Activated CD8-positive, alpha-beta T cell treated with anti-CD3 and anti-CD28 coated beads for 36 hours (primary cell): ENCODE measurements around the gene PRM2. TPM values are rescaled to one million over a fixed set of nuclear protein-coding genes. Genes with fewer than 3 reads are reported as not detected.

Experiments used
- ATAC-seq: fragments of 200-7000 bp; cut with Tn5 transposase; one replicate; pipeline ENCODE4 v1.10.0; 2021; ENCODE audit warnings: mild to moderate bottlenecking, moderate library complexity
- CTCF ChIA-PET: fragments of 350-600 bp; sonication (Branson Sonifier 250); formaldehyde crosslinking; loops from one replicate; lab custom pipeline; 2021; ENCODE audit warnings: antibody characterized with exemption; lab: Charles Lee
- POLR2A ChIA-PET: fragments of 350-600 bp; sonication (Branson Sonifier 250); formaldehyde crosslinking; loops from one replicate; lab custom pipeline; 2021; ENCODE audit warnings: antibody characterized with exemption; lab: Charles Lee
- DNase-seq: peaks from one replicate; pipeline ENCODE4 v3.0.0-alpha.2; 2020
- H3K27ac Mint-ChIP-seq: one replicate; pipeline ENCODE4 v1.8.0; 2021; ENCODE audit warnings: mild to moderate bottlenecking, mixed read lengths
- H3K27me3 Mint-ChIP-seq: one replicate; pipeline ENCODE4 v1.8.0; 2021; ENCODE audit warnings: mixed read lengths
- H3K36me3 Mint-ChIP-seq: one replicate; pipeline ENCODE4 v1.8.0; 2021; ENCODE audit warnings: low read depth, mixed read lengths
- H3K4me1 Mint-ChIP-seq: one replicate; pipeline ENCODE4 v1.8.0; 2021; ENCODE audit warnings: low read depth, mixed read lengths
- H3K4me3 Mint-ChIP-seq: one replicate; pipeline ENCODE4 v1.8.0; 2021; ENCODE audit warnings: mild to moderate bottlenecking, moderate library complexity, mixed read lengths
- H3K9me3 Mint-ChIP-seq: one replicate; pipeline ENCODE4 v1.8.0; 2021; ENCODE audit warnings: mixed read lengths
- intact Hi-C: fragments of 100-400 bp; cut with micrococcal nuclease; formaldehyde crosslinking; loops from one replicate; pipeline ENCODE4 v1.10.0; 2022
- total RNA-seq, 2 experiments: library from RNA; stranded (reverse); gene quantifications; one replicate each; pipeline ENCODE4 v1.2.3, GENCODE V29; 2021
- TF ChIP-seq, protein P1 (sequence below): fragments of 200-600 bp; IDR thresholded peaks from one replicate; pipeline ENCODE4 v1.8.0; 2022; ENCODE audit warnings: antibody characterized with exemption, mild to moderate bottlenecking

The PRM2 gene
- total RNA-seq, 2 experiments from 2014 or later, result not detected

GRCh38 chr16:11245222-11245737 is 31.0 kb downstream of the PRM2 start:
- Mint-ChIP-seq H3K27ac (peak overlapping the region; percentile 57), H3K4me3 (no peak overlapping the region), H3K27me3 (no peaks in the 10 kb centered on the region), H3K4me1 (peaks cover 31% of the 10 kb centered on the region), H3K36me3 (peaks cover 13% of the 10 kb centered on the region), H3K9me3 (peaks cover 4% of the 10 kb centered on the region)
- POLR2A ChIA-PET, result interaction anchor here (0.8 to 2.1 kb wide), 4 partner anchors 10 to 210 kb away, joined by 3 to 17 read pairs (median 6); partner anchors contain the start of gene SOCS1
- DNase-seq (no peak), ATAC-seq (no peak)
- intact Hi-C loops, result no loop called here
- TF ChIP-seq, protein P1, sequence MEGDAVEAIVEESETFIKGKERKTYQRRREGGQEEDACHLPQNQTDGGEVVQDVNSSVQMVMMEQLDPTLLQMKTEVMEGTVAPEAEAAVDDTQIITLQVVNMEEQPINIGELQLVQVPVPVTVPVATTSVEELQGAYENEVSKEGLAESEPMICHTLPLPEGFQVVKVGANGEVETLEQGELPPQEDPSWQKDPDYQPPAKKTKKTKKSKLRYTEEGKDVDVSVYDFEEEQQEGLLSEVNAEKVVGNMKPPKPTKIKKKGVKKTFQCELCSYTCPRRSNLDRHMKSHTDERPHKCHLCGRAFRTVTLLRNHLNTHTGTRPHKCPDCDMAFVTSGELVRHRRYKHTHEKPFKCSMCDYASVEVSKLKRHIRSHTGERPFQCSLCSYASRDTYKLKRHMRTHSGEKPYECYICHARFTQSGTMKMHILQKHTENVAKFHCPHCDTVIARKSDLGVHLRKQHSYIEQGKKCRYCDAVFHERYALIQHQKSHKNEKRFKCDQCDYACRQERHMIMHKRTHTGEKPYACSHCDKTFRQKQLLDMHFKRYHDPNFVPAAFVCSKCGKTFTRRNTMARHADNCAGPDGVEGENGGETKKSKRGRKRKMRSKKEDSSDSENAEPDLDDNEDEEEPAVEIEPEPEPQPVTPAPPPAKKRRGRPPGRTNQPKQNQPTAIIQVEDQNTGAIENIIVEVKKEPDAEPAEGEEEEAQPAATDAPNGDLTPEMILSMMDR, result no peak
- CTCF ChIA-PET, result interaction anchor here (1.0 kb wide), 1 partner anchor 282 kb away, joined by 3 read pairs; no protein-coding TSS in a partner anchor

GRCh38 chr16:11242658-11243057 is 33.6 kb downstream of the PRM2 start:
- no peaks in the 10 kb centered on the region for H3K27me3 Mint-ChIP-seq
- H3K27ac Mint-ChIP-seq, result no peak overlapping the region
- DNase-seq (no peak), ATAC-seq (no peak)
- H3K9me3 Mint-ChIP-seq, result peaks cover 4% of the 10 kb centered on the region
- intact Hi-C loops, result no loop called here
- H3K36me3 Mint-ChIP-seq, result peaks cover 3% of the 10 kb centered on the region
- ChIA-PET POLR2A (interaction anchor here (0.9 to 1.5 kb wide), 3 partner anchors 9 to 18 kb away, joined by 3 to 6 read pairs (median 3); no protein-coding TSS in a partner anchor), CTCF (no interaction called here)
- no peak overlapping the region for H3K4me3 Mint-ChIP-seq
- H3K4me1 Mint-ChIP-seq, result peaks cover 30% of the 10 kb centered on the region
- TF ChIP-seq, protein P1, result no peak

DNA sequence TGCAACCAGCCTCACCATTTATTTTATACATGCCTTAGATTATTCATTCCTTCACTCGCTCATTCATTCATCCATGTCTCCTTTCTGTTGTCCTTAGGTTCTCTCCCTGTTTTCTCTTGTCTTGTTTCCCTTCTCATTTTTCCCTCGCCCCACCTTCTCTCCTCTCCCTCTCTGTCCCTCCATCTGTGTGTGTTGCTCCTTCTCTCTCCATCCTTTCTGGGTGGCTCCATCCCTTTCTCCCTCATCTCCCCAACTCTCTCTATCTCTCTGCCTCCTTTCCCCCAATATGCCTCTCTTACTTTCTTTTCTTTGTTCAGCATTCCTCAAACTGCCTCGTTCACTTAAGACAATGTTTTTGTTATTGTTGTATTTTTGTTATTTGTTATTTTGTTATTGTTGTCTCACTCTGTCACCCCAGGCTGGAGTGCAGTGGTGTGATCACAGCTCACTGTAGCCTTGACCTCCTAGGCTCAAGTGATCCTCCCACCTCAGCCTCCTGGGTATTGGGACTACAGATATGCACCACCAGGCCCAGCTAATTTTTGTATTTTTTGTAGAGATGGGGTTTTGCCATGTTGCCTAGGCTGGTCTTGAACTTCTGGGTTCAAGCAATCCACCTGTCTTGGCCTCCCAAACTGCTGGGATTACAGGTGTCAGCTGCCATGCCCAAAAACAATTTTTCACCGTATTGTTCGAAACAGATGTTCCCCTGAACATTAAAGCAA is 34.6 kb downstream of the PRM2 start:
- intact Hi-C loops, result no loop called here
- POLR2A ChIA-PET, result interaction anchor here (1.4 to 2.2 kb wide), 3 partner anchors 10 to 17 kb away, joined by 6 to 18 read pairs (median 6); no protein-coding TSS in a partner anchor
- no peak for DNase-seq
- TF ChIP-seq, protein P1, result no peak
- H3K27me3 Mint-ChIP-seq, result no peaks in the 10 kb centered on the region
- H3K4me3 Mint-ChIP-seq, result no peak overlapping the region
- ATAC-seq, result no peak
- no peak overlapping the region for H3K27ac Mint-ChIP-seq
- peaks cover 31% of the 10 kb centered on the region for H3K4me1 Mint-ChIP-seq
- CTCF ChIA-PET, result interaction anchor here (1.0 kb wide), 1 partner anchor 17 kb away, joined by 4 read pairs; no protein-coding TSS in a partner anchor
- H3K36me3 Mint-ChIP-seq, result no peaks in the 10 kb centered on the region
- H3K9me3 Mint-ChIP-seq, result peaks cover 1% of the 10 kb centered on the region

- H3K36me3 Mint-ChIP-seq, result no peaks in the 10 kb centered on the region
- H3K9me3 Mint-ChIP-seq, result no peaks in the 10 kb centered on the region
- POLR2A ChIA-PET, result interaction anchor here (1.0 to 2.2 kb wide), 5 partner anchors 9 to 109 kb away, joined by 3 to 18 read pairs (median 6); partner anchors contain the start of gene SOCS1
- CTCF ChIA-PET, result interaction anchor here (1.0 to 1.4 kb wide), 3 partner anchors 16 to 270 kb away, joined by 3 to 4 read pairs (median 4); no protein-coding TSS in a partner anchor
- DNase-seq (no peak), ATAC-seq (peak; percentile 28)
- no peaks in the 10 kb centered on the region for H3K27me3 Mint-ChIP-seq
- no peak overlapping the region for H3K4me3 Mint-ChIP-seq
- TF ChIP-seq, protein P1, result no peak
- peaks cover 28% of the 10 kb centered on the region for H3K4me1 Mint-ChIP-seq
- intact Hi-C loops, result no loop called here
- H3K27ac Mint-ChIP-seq, result peak overlapping the region; percentile 81
Observed at GRCh38 chr16:11240636-11241473, 35.4 kb downstream of the PRM2 start.
